HG03280 (cell line): ENCODE data around the gene FTO.

Experiments
- ATAC-seq: cut with Tn5 transposase; IDR thresholded peaks from one replicate; pipeline ENCODE4 v1.9.1; 2021; ENCODE audit warnings: mild to moderate bottlenecking, moderate library complexity; ENCODE audit not compliant: unreplicated experiment

Gene FTO

GRCh38 chr16:54140057-54140787, 436.3 kb downstream of the FTO start:
- no peak for ATAC-seq

GRCh38 chr16:54140788-54141136, 436.8 kb downstream of the FTO start:
- no peak for ATAC-seq

- no peak for ATAC-seq
Measured at GRCh38 chr16:54142787-54143186, 438.8 kb downstream of the FTO start.

- no peak for ATAC-seq
Measured at GRCh38 chr16:54143410-54143809, 439.5 kb downstream of the FTO start.

- ATAC-seq: no peak
Measured at GRCh38 chr16:54143934-54144571, 440.1 kb downstream of the FTO start.

GRCh38 chr16:54144572-54144947, 440.6 kb downstream of the FTO start:
- ATAC-seq: no peak

GRCh38 chr16:54145881-54146280, 441.9 kb downstream of the FTO start:
- no peak for ATAC-seq

- ATAC-seq: no peak
Measured at GRCh38 chr16:54148974-54149373, 445.0 kb downstream of the FTO start.

GRCh38 chr16:54150861-54151260, 446.9 kb downstream of the FTO start:
- ATAC-seq: no peak

GRCh38 chr16:54152362-54153239, 448.6 kb downstream of the FTO start:
- no peak for ATAC-seq

- ATAC-seq: no peak
Measured at GRCh38 chr16:54153240-54153934, 449.4 kb downstream of the FTO start.

GRCh38 chr16:54156349-54156748, 452.4 kb downstream of the FTO start:
- ATAC-seq: no peak

- ATAC-seq: no peak
Measured at GRCh38 chr16:54158986-54159385, 455.0 kb downstream of the FTO start.

GRCh38 chr16:54159490-54160080, 455.6 kb downstream of the FTO start:
- no peak for ATAC-seq

GRCh38 chr16:54160252-54160860, 456.4 kb downstream of the FTO start:
- no peak for ATAC-seq

- ATAC-seq: no peak
Measured at GRCh38 chr16:54160939-54161897, 457.3 kb downstream of the FTO start.

- no peak for ATAC-seq
Measured at GRCh38 chr16:54163197-54163843, 459.4 kb downstream of the FTO start.

- ATAC-seq: no peak
Measured at GRCh38 chr16:54164789-54165173, 460.8 kb downstream of the FTO start.
